Amygdala (tissue), 56 donors: ENCODE measurements around the gene SLFN14.
"Not testable (repeated sequence)": the region's sequence is repeated elsewhere in the genome, so short reads cannot be mapped to it uniquely, and the experiment has no call there.

Experiments used
- DNase-seq, 56 donors: peaks; one replicate each; lab custom pipeline; 2025; lab: John Stamatoyannopoulos, UW

SLFN14 gene

GRCh38 chr17:35563181-35563580 lies 2.6 kb upstream of the SLFN14 start:
- not testable (repeated sequence) for DNase-seq

DNA sequence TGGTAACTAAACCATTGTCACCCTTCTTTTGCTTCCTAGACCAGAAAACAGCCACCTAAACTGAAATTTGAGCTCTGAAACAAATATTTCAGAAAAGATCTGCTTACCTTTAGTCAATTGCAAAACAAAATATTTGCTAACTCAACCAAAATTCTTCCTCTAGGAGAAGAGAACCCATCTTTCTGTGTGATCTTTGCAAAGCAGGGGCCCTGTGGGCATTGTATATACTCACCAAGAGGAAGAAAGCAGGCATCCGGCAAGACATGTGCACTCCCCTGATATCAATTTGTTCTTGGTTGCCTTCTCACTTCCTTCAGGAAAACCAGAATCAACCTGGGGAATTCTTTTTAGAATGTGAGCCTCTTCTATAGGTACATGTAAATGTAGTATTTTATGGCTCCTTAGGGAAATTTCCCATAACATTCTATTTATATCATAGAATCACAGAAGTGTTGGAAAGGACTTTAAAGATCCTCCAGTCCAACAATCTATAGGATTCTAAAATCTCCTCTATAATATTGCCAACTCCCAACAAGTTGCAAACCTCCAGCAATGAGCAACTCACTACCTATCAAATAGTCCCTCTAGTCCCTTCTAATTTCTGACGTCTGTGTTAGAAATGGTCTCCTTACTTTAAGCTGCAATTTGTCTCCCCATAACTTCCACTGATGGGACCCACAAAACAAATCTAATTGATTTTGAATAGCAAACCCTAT lies 966 bp downstream of the SLFN14 start:
- DNase-seq = no peak

GRCh38 chr17:35557353-35557752 lies 3.3 kb downstream of the SLFN14 start:
- no peak for DNase-seq

DNA sequence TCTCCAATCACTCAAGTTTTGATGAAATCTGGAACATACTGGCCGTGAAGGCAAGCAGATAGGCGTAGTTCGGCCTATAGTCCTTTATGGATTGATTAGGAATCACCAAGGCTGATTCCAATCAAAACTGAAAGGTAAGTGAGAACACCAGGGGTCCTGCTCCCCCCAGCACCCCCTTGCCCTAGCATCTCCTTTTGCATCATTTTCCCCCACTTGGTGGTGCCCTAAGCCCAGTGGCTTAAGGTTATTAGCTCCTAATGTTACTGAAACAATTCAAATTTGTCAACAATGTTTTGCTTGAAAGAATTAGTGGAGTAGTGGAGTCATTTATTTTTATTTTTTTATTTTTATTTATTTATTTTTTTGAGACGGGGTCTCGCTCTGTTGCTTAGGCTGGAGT lies 4.9 kb downstream of the SLFN14 start:
- DNase-seq = no peak

- DNase-seq = no peak
Measured at GRCh38 chr17:35554668-35555067, 6.0 kb downstream of the SLFN14 start.

DNA sequence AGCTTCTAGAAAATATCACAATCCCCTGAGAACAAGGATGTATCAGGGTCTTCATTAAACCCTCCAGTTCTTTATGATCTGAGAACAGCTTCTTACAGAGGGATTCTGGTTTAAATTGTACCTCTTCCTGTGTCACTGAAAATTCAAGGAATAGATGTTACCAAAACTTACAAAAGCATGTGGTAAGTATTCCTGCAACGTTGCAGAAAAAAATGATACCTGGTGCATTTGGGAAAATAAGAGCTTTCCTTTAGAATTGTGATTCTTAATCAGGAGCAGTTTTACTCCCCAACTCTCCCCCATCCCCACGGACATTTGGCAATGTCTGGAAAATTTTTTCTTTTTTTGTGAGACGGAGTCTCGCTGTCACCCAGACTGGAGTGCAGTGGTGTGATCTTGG lies 7.3 kb downstream of the SLFN14 start:
- DNase-seq = no peak

- no peak for DNase-seq
Measured at GRCh38 chr17:35548978-35549377, 11.6 kb downstream of the SLFN14 start.

DNA sequence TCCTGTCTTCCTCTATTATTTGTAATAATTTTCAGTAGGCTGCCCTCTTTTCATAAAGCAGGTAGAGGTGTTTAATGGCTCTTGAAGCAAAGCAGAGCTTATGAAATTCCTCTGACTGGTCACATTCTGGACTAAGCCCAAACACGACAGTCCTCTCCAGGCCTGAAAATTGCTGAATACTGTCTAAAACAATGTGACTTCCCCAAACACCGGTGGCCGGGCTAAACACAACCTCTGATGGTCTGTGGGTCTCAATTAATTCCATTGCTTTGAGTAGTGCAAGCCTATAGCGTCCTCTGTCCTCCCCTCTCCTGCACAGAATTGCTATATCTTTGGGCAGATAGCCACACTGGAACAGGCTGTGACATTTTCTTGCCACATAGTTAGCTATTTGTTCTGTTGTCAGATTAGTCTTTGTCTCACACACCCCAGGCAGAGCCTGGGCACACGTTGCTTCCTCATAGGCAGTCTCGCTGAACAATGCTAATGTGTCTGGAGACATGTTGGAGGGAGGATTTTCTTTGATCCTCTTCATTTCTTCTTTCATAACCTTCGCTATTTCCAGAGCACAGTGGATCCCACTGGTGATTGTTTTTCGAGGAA lies 12.3 kb downstream of the SLFN14 start:
- peak in 3 of 56 donors; percentile 4 to 38 (median 8) for DNase-seq

GRCh38 chr17:35546487-35546886 lies 14.1 kb downstream of the SLFN14 start:
- DNase-seq = no peak

DNA sequence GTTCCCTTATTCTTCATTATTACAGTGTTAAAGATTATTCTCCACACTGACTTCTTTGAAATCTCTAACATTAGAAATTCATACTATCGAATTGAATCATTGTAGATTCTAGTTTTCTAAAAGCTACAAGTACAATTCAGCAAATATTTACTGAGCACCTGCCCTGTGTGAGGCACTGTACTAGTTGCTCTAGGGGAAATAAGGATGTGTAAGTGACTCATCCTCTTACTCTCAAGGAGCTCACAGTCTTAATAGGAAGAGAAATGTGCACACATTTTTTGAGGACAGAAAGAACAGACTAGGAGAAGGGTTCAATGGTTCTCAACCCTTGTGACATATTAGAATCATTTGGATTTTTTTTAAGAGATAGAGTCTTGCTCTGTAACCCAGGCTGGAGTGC lies 15.5 kb downstream of the SLFN14 start:
- no peak for DNase-seq

DNA sequence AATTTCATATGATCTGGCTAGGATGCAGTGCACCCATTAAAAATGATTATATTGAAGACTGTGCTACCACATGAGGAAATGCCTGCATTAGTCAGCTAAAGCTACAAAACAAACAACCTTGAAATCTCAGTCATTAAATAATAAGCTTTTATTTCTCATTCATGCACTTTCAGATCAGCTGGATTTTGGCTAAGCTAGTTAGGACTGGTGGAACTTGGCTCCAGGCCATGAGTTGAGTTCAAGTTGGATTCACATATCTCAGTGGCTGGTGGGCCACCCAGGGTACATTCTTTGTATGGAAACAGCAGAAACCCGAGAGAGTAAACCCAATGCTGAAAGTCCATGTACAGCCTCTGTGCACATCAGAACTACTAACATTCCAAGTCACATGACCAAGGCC lies 16.8 kb downstream of the SLFN14 start:
- DNase-seq = no peak

- DNase-seq = no peak
Measured at GRCh38 chr17:35542990-35543389, 17.6 kb downstream of the SLFN14 start.

- DNase-seq = no peak
Measured at GRCh38 chr17:35541434-35541833, 19.2 kb downstream of the SLFN14 start.

- DNase-seq = peak in 10 of 56 donors; percentile 1 to 35 (median 6)
Measured at GRCh38 chr17:35540589-35541404, 19.8 kb downstream of the SLFN14 start.

- no peak for DNase-seq
Measured at GRCh38 chr17:35539659-35540026, 21.0 kb downstream of the SLFN14 start.

- no peak for DNase-seq
Measured at GRCh38 chr17:35537601-35538141, 22.9 kb downstream of the SLFN14 start, which contains the start of gene SLFN12L. Gene SLFN12L (minus strand): TSS chr17:35537678. CDS start chr17:35522364, 15,314 bp downstream.

- DNase-seq = no peak
Measured at GRCh38 chr17:35536664-35537171, 23.9 kb downstream of the SLFN14 start.

DNA sequence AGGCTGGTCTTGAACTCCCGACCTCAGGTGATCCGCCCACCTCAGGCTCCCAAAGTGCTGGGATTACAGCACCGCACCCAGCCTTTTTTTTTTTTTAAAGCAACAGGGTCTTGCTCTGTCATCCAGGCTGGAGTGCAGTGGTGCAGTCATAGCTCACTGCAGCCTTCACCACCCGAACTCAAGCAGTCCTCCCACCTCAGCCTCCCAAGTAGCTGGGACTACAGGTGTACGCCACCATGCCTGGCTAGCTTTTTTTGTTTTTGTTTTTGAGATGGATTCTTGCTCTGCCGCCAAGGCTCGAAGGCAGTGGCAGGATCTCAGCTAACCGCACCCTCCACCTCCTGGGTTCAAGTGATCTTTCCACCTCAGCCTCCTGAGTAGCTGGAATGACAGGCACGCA lies 25.2 kb downstream of the SLFN14 start:
- not testable (repeated sequence) for DNase-seq

GRCh38 chr17:35534576-35535093 lies 26.0 kb downstream of the SLFN14 start:
- no peak for DNase-seq

DNA sequence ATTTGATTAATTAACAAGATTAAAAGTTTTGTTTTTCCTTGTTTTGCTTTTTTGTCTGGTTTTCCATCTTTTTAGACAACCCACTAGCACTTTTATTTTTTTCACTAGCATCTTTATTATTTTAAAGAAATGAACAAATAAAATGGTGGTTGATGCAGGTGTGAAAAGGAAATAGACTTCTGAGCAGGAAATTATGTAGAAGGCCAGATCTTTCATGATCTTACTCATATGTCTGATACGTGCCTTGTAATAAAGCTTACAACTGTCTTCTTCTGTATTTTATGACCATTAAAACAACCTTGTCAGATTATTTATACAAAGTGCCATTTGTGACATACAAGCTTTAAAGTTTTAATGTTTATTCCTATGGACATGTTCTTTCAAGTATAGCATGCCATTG lies 29.5 kb downstream of the SLFN14 start:
- DNase-seq = no peak

DNA sequence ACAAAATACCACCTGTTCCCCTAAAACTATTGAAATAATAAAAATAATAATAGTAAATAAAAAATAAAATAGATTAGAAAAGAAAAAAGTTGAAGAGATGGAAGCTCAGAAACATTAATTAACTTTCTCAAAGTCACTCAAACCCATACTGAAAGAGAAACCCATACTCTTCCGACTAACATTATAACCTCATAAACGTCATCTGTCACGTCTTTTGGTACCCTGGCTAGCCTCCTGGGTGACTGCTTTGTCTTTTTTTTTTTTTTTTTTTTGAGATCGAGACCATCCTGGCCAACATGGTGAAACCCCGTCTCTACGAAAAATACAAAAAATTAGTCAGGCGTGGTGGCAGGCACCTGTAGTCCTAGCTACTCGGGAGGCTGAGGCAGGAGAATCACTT lies 30.8 kb downstream of the SLFN14 start:
- no peak for DNase-seq
